SK-N-SH treated with all-trans-retinoic acid at 6 μM for 48 hours (cell line): ENCODE measurements around the gene WWC1.

ENCODE experiments used
- ARNTL ChIP-seq: fragments of 450-650 bp; formaldehyde crosslinking; IDR thresholded peaks from 2 replicates; pipeline ENCODE4 v1.5.0; 2020; ENCODE audit warnings: low read depth, mild to moderate bottlenecking, moderate library complexity, borderline replicate concordance
- OSR1 ChIP-seq: fragments of 250-450 bp; sonication (Bioruptor Pico); IDR thresholded peaks from 2 replicates; pipeline ENCODE4 v1.8.0; 2022; ENCODE audit warnings: moderate library complexity, mild to moderate bottlenecking, inconsistent platforms
- TCF4 ChIP-seq: fragments of 250-450 bp; sonication (Bioruptor Pico); IDR thresholded peaks from 2 replicates; pipeline ENCODE4 v1.8.0; 2021; ENCODE audit warnings: mild to moderate bottlenecking, moderate library complexity, borderline replicate concordance
- TOX ChIP-seq: fragments of 250-450 bp; sonication (Bioruptor Pico); IDR thresholded peaks from 2 replicates; pipeline ENCODE4 v1.8.0; 2021; ENCODE audit warnings: mild to moderate bottlenecking, moderate library complexity, borderline replicate concordance
- ZFP3 ChIP-seq: fragments of 250-450 bp; sonication (Bioruptor Pico); IDR thresholded peaks from 2 replicates; pipeline ENCODE4 v1.5.0; 2020; ENCODE audit warnings: mild to moderate bottlenecking, moderate library complexity
- ZNF8 ChIP-seq: fragments of 450-650 bp; formaldehyde crosslinking; IDR thresholded peaks from 2 replicates; pipeline ENCODE4 v1.5.0; 2020; ENCODE audit warnings: mild to moderate bottlenecking, moderate library complexity
- TF ChIP-seq, protein P1 (sequence below): fragments of 250-450 bp; sonication (Bioruptor Pico); IDR thresholded peaks from 2 replicates; pipeline ENCODE4 v1.8.0; 2021; ENCODE audit warnings: low read depth, mild to moderate bottlenecking, moderate library complexity, borderline replicate concordance

DNA sequence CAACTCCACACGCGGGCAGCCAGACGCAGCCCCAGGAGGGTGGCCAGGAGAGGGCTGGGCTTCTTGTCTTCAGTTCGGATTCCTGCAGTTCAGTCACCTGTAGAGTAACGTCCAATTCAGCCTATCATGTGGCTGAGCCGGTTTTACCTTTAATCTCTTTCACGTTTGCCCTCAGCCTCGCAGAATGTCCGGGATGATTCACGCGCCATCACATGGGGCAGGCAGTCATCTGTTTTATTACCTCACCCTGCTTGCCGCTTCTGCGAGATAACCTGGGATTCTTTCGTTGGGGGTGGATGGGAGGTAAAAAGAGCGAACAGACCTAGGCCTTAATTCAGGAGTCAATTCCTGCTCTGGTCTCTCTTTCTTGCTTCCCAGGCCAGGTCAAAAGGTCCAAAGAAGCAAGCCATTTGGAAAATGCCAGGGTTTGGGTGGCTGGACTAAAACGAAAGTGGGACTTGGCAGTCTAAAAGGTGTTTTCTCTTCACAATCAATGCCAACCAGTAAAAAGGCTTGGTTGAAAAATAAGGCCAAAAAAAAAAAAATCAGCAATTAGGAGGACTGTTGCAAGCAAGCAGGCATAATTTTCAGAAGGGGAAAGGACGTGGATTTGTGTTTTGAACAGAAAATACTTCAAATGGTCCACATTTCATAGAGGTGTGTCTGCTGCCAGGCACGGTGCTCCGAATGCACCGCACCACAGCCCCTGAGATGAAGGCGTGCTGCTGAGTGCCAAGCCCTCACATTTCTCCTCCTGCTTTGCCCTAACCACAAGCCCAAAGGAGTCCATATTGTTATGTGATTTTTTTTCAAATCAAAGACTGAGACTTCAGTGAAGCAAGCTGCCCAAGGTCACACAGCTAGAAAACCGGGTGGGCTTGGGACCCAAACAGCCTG is 2.8 kb upstream of the WWC1 start:
- no peak for TF ChIP-seq TOX (CRISPR knock-in tag)
- TF ChIP-seq ARNTL: no peak
- TF ChIP-seq ZFP3 (CRISPR knock-in tag): no peak
- no peak for TF ChIP-seq ZNF8 (CRISPR knock-in tag)
- no peak for TF ChIP-seq TCF4
- TF ChIP-seq OSR1 (CRISPR knock-in tag): no peak
- TF ChIP-seq, protein P1, sequence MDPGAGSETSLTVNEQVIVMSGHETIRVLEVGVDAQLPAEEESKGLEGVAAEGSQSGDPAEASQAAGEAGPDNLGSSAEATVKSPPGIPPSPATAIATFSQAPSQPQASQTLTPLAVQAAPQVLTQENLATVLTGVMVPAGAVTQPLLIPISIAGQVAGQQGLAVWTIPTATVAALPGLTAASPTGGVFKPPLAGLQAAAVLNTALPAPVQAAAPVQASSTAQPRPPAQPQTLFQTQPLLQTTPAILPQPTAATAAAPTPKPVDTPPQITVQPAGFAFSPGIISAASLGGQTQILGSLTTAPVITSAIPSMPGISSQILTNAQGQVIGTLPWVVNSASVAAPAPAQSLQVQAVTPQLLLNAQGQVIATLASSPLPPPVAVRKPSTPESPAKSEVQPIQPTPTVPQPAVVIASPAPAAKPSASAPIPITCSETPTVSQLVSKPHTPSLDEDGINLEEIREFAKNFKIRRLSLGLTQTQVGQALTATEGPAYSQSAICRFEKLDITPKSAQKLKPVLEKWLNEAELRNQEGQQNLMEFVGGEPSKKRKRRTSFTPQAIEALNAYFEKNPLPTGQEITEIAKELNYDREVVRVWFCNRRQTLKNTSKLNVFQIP: no peak
